HG02884 (cell line): Measurements from ENCODE around the gene CDH10.

Experiments
- ATAC-seq: cut with Tn5 transposase; IDR thresholded peaks from one replicate; pipeline ENCODE4 v1.9.1; 2021; ENCODE audit warnings: mild to moderate bottlenecking, moderate library complexity; ENCODE audit not compliant: unreplicated experiment

The CDH10 gene

DNA sequence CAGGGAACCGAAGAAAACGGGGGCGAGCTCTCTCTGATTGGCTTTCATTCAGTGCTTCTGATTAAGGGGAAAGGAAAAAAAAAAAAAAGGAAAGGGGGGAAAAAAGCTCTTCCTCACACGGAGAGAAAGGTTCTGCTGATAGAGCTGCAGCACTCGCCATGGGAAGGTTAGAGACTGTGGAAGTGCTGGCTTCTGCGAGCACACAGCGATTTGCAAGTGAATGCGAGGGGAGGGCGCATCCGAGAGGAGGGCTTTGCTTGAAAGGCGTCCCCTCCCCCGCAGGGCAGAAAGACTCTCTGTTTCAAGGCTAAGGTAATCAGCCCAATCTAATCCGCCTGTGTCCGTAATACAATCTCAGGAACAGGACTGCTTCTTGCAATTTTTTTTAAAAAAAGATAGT lies at the start of gene CDH10:
CDH10 (minus strand) TSS at position 218 of the 400 bp plus-strand sequence. CDS start 51,488 bp downstream, outside the sequence.
- no peak for ATAC-seq

DNA sequence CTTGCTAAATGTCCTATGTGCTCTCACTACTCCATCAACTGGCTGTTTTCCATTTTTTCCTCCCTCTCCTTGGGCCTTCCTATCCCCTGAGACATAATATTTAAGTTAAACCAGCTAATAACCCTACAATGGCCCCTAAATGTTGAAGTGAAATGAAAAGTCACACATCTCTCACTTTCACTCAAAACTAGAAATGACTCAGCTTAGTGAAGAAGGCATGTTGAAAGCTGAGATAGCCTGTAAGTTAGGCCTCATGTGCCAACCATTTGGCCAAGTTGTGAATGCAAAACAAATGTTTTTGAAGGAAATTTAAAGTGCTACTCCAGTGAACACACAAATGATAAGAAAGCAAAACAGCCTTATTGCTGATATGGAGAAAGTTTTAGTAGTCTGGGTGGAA lies 48.8 kb upstream of the CDH10 start:
- no peak for ATAC-seq

DNA sequence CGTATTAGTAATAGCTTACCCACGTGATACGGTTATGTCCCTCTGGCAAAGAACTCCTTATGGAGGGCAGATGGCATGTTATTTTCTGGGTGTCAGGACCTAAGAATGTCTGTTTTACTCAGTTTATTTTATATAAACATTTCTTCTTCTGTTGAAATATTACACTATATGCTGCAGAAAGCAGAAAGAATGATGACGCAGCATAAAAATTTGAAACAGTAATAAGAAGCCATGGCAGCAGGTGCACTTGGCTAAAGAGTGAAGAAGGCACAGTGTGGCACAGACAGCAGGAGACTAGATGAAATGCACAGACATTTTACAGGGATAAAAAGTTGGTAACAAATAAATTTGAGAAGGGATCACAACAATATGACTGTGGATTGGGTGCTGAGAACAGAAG lies 46.3 kb upstream of the CDH10 start:
- ATAC-seq, result no peak

DNA sequence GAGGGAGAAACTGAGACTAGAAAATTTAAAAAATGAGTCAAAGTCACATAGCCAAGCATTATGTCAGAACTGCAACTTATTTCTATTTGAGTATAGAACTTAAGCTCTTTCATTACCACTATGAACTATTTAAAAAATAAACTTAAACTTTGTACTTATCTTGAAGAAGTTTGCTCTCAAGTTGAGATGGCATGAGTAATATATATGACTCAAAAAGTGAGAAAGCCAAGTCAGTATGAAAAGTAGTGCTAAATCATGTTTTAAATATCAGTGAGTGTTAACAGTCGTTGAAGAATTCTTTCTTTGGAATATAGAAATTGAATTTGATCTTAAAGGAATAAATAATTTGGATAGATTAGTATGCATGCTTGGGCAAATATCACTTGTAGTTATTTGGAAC lies 36.3 kb upstream of the CDH10 start:
- ATAC-seq, result no peak

DNA sequence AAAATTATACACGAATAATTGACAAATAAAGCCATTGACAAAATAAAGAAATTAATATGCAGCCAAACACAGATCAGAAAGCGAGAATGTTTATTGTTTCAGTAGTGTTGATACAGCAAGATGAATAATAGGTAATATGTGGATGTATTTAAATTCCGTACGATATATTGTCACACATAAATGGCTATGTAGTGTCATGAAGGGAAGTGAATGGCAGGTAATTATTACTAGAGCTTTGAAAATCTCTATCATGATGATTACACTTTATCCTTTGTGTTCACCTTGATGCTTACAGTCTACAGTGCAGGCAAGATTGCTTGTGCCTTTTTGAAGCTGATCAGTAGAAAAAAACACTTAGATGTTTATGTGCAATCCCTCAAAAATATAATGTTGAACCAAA lies 23.3 kb upstream of the CDH10 start:
- no peak for ATAC-seq

DNA sequence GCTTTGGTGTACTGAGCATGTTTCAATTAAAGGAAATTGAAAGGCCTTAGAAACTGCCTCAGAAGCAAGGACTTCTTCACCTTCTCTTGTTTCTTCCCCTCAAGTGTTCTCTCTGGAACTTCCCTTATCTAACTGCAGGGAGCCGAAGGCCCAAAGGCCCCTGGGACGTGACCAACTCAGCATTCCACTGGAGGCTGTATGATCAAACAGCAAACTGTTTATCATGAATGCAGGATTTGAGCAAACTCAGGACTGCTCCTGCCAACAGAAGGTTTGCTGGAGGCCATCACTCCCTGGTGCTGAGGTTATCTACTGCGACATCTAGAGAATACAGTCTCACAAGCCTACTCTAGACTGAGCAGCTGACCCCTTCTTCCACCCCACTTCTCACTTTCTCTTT lies 4.8 kb upstream of the CDH10 start:
- no peak for ATAC-seq

DNA sequence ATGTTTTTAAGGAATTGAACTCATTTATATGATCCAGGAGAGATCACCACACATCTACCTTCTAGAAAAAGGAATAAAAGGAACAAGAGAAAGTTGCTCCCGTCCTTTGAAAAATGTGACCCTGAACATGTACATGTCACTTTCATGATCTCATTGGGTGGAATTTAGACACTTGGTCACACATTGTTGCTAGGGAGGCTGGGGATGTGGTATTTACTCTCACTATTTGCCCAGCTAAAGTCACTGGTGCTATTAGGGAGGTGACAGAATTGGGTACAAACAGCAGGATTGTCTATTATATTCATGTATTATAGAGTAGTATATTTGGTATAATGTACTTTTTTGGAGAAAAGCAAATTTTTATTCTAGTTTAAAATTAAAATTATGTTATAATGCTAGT lies 2.1 kb upstream of the CDH10 start:
- ATAC-seq, result no peak

DNA sequence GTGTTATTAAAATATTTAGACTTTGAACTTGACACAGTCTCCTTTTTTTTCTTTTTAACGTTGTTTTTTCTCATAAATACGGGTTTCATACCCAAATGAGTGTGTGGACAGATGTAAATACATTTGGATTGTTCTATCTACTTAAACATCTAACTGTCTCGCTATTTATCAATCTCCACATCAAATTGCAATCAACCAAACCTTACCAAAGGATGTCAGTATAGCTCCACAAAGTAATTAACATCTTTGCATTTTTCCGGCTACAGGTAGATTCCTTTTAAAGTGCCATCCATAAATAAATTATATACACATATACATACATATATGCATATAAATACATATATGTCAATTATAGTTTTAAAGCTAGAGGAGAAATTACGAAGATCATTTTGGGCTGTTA lies 705 bp upstream of the CDH10 start:
- no peak for ATAC-seq

DNA sequence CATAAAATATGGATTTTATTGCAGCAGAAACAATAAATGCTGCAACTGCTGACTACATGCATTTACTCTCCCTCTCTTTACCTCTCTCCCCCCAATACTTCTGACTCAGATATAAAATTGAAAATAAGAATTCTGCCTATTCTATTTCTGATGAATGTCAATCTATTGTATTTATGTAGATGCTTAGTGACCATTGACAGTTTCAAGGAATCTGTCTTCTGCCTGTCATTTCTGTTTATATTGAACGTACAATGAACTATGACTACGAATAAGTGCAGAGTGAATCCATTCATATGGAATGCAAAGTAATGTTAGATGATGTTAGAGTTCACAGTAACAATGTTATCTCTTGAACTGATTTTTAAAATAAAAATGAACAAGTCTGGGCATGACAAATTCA lies 898 bp downstream of the CDH10 start:
- ATAC-seq, result no peak

DNA sequence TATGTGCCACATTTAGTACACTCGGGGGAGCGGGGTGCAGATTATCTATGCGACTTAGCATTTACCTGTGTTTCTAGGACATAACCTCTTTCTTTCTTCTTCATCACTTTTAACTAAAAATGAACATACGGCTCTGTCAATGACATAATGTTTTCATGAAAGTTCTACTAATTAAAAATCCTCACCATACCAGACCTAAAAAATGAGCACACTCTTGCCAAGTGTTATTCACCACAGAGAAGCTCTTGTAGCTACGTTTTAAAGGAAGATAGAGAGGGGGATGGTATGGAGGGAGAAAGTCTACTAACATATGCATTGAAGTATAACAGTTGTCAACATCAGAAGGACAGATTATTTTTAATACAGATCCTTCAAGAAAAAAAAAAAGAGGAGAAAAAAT lies 1.6 kb downstream of the CDH10 start:
- no peak for ATAC-seq

DNA sequence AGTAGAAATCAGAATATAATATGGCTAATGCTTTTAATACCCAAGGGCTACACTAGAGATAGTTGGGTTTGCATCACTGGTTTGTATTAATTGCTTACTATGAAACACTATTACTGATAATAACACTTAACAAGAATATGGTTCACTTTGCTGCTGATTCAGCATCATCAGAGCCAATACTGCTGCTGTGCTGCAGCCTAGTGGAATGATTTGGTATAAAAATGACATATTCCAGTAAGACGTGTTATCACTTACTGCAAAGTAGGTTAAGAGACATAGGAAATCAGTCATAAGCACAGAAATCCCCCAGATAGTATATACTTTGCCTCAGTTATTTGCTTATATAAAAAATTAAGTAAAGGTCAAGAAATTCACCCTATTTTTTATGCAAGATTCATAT lies 2.8 kb downstream of the CDH10 start:
- peak; percentile 55 for ATAC-seq

DNA sequence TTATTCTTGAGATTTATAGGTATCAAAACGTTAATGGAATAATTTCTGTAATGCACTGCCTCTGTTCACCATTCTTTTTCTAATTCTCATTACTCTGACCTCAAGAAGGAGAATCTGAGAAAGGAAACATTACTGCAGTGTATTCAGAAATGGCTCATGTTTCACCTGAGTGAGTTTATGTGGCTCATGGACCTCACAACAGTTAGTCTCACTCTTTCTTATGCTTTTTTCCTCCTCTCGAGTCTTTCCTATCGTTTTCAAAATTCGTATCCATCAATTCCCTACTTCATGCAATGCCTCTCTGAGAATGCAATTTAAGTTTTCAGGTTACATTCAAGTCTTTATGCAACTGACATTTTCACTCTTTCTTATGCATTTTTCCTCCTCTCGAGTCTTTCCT lies 9.6 kb downstream of the CDH10 start:
- ATAC-seq, result no peak

DNA sequence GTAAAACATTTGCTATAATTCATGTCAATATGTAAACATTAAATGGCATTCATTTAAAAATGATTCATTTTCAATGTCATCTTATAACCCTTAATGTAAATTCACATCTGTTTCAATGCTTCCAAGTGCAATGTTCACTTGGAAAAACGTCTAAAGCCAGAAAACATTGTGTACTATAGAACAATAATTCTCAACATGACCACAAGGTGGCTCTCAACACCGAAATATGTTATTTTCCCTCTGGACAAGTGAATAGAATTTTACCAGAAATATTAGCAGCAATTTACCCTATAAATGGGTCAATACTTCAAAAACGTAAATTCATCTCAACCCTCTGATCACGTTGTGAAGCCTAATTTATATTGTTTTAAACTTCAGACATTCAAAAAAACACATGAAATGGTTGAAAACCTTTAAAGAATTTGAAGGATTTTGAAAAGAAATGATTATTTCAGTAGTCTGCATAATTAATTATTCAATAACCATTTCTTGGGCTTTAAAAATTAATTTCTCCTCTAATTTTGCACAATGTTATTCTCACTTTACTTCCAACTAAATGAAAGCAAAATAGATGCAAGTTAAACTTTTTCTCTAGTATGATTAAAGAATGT lies 11.0 kb downstream of the CDH10 start:
- peak; percentile 70 for ATAC-seq

DNA sequence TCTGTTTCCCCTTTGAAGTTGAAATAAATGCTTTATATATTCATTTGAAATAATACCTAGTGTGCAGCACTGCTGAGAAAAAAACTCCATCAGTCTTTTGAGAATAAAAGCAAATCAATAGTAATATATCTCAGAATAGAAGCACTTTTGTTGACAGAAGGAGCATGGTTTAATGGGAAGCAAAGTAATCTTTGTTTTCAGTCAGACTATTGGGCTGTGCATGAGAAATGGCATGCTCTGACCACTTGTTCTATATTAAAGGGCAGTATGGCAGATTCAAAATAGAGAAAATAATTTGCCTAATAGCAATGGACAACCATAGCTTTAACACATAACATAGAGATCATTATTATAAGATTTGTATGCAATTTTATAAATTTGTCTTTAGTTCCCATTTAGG lies 12.4 kb downstream of the CDH10 start:
- ATAC-seq, result no peak

DNA sequence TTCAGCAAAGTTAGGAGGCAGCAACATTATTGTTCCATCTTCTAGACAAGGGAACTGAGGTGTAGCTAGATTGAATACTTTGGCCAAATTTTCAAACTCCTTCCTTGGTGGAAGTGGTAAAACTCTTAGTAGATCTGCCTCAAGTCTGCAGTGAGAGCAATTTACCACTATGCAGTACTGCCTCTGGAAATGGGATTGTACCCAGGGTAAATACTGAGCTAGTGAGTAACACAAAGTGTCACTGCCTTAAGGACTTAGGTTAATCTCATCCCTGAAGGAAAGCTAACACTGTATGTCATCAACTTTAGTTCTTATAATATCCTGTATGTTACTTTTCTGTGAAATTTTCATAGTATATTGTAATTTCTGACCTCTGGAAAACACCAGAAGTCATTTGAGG lies 13.9 kb downstream of the CDH10 start:
- ATAC-seq, result no peak

DNA sequence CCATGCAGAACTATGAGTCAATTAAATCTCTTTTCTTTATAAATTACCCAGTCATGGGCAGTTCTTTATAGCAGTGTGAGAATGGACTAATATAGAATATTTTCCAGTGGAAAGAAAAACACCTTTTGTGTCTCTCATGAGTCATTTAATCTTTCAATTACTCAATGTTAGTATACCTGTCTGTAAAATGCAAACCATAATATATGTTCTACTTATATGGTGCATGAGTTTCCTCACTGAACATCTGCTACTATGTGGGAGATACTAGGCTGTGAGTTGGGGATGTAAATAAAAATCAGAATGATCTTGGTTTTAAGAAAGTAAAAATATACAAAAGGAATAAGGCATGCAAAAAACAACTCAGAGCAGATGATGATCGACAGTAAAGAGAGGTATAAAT lies 15.0 kb downstream of the CDH10 start:
- no peak for ATAC-seq

DNA sequence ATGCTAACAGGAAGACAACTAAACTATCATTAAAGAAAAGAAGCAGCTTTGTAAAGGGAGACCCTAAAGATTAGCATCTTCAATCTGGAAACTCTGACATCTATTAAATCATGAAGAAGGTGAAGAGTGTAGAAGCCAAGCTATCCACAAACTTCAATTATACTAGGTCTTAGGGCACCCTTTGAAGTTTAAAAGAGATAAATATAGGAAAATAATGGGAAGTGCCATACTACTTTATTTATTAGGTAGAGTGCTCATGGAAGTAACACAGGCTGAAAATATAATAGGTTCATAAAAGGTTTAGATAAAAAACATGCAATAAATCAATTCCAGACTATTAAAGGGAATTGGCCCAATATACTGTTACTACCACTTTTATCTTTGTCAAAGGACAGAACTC lies 19.9 kb downstream of the CDH10 start:
- no peak for ATAC-seq

DNA sequence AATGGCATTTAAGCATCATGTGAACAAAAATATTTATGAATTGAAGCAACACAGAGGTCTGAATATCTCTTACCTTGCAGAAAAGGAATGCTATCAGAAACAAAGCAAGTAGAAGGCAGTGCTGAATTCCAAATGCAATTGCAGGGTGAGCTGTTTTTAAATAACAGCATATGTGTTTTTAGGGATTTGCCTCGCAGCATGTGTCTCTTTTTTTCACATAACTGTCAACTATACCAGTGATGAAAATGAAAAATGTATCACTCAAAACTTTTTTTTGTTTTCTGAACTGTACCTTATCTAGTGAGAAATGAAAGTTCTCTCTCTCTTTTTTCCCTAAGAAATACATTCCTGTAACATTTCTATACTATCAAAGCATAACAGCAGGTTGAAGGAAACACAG lies 21.2 kb downstream of the CDH10 start:
- no peak for ATAC-seq

DNA sequence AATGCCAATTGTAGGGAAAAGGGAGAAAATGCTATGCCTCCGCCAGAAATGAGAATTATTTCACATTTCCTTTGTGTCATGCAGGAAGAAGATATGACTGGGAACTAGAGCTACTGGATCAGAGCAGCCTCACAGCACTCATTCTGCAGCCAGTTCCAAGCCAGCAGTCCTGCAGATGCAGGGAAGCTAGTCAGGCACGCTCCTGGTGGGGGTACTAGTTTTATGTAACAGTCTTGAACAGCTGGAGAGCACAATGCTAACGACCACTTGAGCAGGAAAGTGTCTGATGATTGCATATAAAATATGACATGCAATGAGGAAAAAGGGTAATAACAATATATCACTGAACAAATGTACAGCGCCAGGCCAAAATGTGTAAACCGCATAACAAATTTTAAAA lies 21.7 kb downstream of the CDH10 start:
- ATAC-seq, result no peak

DNA sequence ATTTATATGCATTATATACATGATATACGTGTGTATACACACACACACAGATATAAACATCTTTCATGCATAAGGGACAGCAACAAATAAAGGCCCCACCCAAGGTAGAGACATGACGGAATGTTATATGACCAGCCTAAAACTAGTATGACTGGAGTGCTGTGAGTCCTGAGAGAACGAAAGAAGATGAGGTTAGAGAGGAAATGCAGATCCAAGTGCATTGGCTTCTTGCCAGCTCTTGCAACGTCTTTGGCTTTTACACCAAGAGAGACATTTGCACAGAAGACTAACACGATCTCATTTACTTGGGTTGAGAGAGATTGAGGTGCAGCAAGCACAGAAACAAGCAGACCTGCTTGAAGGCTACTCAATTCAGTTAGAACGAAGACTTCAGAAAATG lies 23.0 kb downstream of the CDH10 start:
- no peak for ATAC-seq

DNA sequence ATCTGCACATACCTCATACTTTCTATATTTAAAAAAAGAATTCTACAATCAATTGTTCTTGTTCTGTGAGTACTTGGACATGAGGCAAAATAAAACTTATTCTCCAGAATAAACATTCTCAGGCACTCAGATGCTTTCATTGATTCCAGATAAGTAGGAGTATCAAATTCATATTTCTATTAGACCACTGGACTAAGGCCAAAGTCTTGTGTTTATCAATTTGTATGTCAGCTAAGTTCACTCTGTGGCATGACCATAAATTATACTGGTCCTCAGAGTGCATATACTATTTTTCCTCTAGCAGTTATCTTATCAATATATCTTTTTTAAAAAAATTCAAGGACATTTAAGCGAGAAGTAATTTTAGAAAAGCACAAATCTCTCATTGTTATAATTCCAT lies 28.2 kb downstream of the CDH10 start:
- ATAC-seq, result no peak

DNA sequence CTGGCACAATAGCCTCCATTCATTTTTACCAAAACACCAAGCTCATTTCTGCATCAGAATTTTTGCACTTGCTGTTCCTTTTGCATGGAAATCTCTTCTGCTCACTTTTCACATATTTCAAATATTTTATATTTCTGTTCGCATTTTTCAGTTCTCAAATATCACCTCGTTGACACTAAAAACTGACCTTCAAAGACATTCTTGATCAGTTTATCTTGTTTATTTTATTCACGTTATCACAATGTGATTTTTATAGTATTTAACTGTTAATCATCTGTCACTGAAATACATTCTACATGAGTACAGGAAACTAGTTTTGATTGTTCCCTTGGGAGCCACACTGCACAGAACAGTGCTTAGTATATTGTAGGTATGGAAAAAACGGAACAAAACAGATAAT lies 29.6 kb downstream of the CDH10 start:
- ATAC-seq, result no peak

DNA sequence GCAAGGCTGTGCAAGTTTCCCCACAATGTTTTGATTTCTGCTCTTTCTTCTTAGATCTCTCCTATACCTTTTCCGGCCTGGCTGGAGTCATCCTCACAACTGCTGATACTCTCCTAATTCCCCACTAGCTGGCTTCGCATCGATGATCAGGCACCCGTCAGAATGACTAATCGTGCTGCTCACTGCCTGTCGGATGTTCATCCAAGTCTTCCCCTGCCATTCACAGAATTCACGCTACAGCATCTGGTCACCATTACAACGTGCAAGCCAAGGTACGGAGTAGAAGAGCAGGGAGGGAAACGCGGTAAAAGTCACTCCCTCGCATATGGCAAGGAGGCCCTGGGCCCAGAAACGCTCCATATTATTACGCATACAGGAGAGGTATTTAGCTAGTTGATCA lies 35.1 kb downstream of the CDH10 start:
- no peak for ATAC-seq

DNA sequence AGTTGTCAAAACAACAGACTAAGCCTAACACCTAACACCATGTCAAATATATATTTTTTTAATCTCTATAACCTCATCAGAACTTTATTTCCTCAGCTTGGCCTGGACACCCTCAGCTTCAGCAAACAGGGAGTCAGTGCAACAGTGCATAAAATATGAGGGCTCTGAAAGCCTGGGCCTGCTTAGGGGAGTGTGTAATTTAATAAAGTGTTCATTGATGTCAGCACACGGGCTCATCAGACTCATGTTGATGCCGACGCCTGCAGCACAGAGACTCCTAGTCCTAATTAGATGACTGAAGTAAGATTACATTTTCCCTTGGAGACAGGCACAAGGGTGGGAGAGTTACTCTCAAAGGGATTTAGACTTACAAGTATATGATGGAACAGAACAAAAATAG lies 37.8 kb downstream of the CDH10 start:
- no peak for ATAC-seq
